GM12872 (cell line): ENCODE data around the gene PRTN3.

Source experiments
- CTCF ChIP-seq: IDR thresholded peaks from 3 replicates; pipeline ENCODE4 v1.5.1; 2011; ENCODE audit warnings: low read depth, mild to moderate bottlenecking, low read length, moderate library complexity; ENCODE audit not compliant: insufficient read depth

PRTN3 gene

GRCh38 chr19:867301-867793 is 26.5 kb downstream of the PRTN3 start:
- TF ChIP-seq CTCF, result no peak

- no peak for TF ChIP-seq CTCF
Observed at GRCh38 chr19:867855-868457, 27.2 kb downstream of the PRTN3 start.

- no peak for TF ChIP-seq CTCF
Observed at GRCh38 chr19:868458-869244, 27.9 kb downstream of the PRTN3 start.

- no peak for TF ChIP-seq CTCF
Observed at GRCh38 chr19:869245-870177, 28.7 kb downstream of the PRTN3 start.

- no peak for TF ChIP-seq CTCF
Observed at GRCh38 chr19:870314-870713, 29.5 kb downstream of the PRTN3 start.

GRCh38 chr19:870963-871401 is 30.2 kb downstream of the PRTN3 start:
- no peak for TF ChIP-seq CTCF
